HepG2 (cell line): ENCODE data around the gene CYSTM1. TPM values are rescaled to one million over a fixed set of nuclear protein-coding genes. Genes with fewer than 3 reads are reported as not detected.

Source experiments
- CTCF ChIP-seq: sonication (generic); formaldehyde crosslinking; IDR thresholded peaks from 2 replicates; pipeline ENCODE4 v1.5.0; 2020; ENCODE audit warnings: mild to moderate bottlenecking, missing genetic modification reagents, moderate library complexity
- IRF2 ChIP-seq: IDR thresholded peaks from 2 replicates; pipeline ENCODE4 v1.6.1; 2018; ENCODE audit warnings: missing genetic modification reagents, missing compliant biosample characterization
- KLF16 ChIP-seq, 2 experiments: sonication (generic) in 1 of 2; formaldehyde crosslinking in 1 of 2; IDR thresholded peaks; 2 replicates each; pipeline versions ENCODE4 v1.6.1 to v1.8.0; 2016 to 2023; ENCODE audit warnings: missing genetic modification reagents in 2 of 2, missing compliant biosample characterization in 1 of 2
- KMT2A ChIP-seq: sonication (generic); formaldehyde crosslinking; IDR thresholded peaks from 2 replicates; pipeline ENCODE4 v1.4.0; 2020; ENCODE audit warnings: missing genetic modification reagents
- MAX ChIP-seq: IDR thresholded peaks from 2 replicates; pipeline ENCODE4 v1.6.1; 2012; ENCODE audit warnings: inconsistent platforms
- MLX ChIP-seq: IDR thresholded peaks from 2 replicates; pipeline ENCODE4 v1.6.1; 2016
- NCOA2 ChIP-seq: sonication (generic); formaldehyde crosslinking; IDR thresholded peaks from 2 replicates; pipeline ENCODE4 v1.8.0; 2022; ENCODE audit warnings: inconsistent platforms
- PATZ1 ChIP-seq: sonication (generic); formaldehyde crosslinking; IDR thresholded peaks from 2 replicates; pipeline ENCODE4 v1.4.0; 2020; ENCODE audit warnings: missing genetic modification reagents
- PBX2 ChIP-seq: IDR thresholded peaks from 2 replicates; pipeline ENCODE4 v1.6.1; 2016; ENCODE audit warnings: control low read depth
- PHF5A ChIP-seq: IDR thresholded peaks from one replicate; pipeline ENCODE4 v1.6.1; 2018; ENCODE audit warnings: low read depth, missing genetic modification reagents; ENCODE audit not compliant: unreplicated experiment
- RAD21 ChIP-seq: fragments of 450-650 bp; formaldehyde crosslinking; IDR thresholded peaks from 2 replicates; pipeline ENCODE4 v1.5.0; 2020; ENCODE audit warnings: mild to moderate bottlenecking
- SAP130 ChIP-seq: IDR thresholded peaks from 2 replicates; pipeline ENCODE4 v1.6.1; 2016; ENCODE audit warnings: low read depth
- TBX2 ChIP-seq: sonication (generic); formaldehyde crosslinking; IDR thresholded peaks from 2 replicates; pipeline ENCODE4 v1.5.0; 2020; ENCODE audit warnings: missing genetic modification reagents, mild to moderate bottlenecking, borderline replicate concordance
- THRA ChIP-seq: sonication (generic); formaldehyde crosslinking; IDR thresholded peaks from 2 replicates; pipeline ENCODE4 v1.4.0; 2020; ENCODE audit warnings: missing genetic modification reagents, borderline replicate concordance
- ZEB1 ChIP-seq: IDR thresholded peaks from 2 replicates; pipeline ENCODE4 v1.6.1; 2012; ENCODE audit warnings: mild to moderate bottlenecking, low read depth, inconsistent platforms; ENCODE audit not compliant: insufficient replicate concordance
- ZFP62 ChIP-seq: sonication (generic); formaldehyde crosslinking; IDR thresholded peaks from 2 replicates; pipeline ENCODE4 v1.4.0; 2020; ENCODE audit warnings: missing genetic modification reagents
- ZFP91 ChIP-seq: sonication (generic); formaldehyde crosslinking; IDR thresholded peaks from 2 replicates; pipeline ENCODE4 v1.9.0; 2022; ENCODE audit warnings: missing genetic modification reagents, mild to moderate bottlenecking, borderline replicate concordance
- ZIK1 ChIP-seq: sonication (generic); formaldehyde crosslinking; IDR thresholded peaks from 2 replicates; pipeline ENCODE4 v1.5.0; 2020; ENCODE audit warnings: mild to moderate bottlenecking, low read depth, missing genetic modification reagents, borderline replicate concordance
- ZNF33B ChIP-seq: sonication (generic); formaldehyde crosslinking; IDR thresholded peaks from 2 replicates; pipeline ENCODE4 v1.5.1; 2020; ENCODE audit warnings: mild to moderate bottlenecking, missing genetic modification reagents
- ZNF563 ChIP-seq: sonication (generic); formaldehyde crosslinking; IDR thresholded peaks from 2 replicates; pipeline ENCODE4 v1.8.0; 2022; ENCODE audit warnings: mild to moderate bottlenecking, moderate library complexity, missing genetic modification reagents
- ZNF724P ChIP-seq: sonication (generic); formaldehyde crosslinking; IDR thresholded peaks from 2 replicates; pipeline ENCODE4 v1.8.0; 2022; ENCODE audit warnings: missing genetic modification reagents, borderline replicate concordance
- polyA plus RNA-seq, 8 experiments: library from polyadenylated mRNA; depleted of rRNA in 3 of 8; stranded (reverse) in 7 of 8; unstranded in 1 of 8; fragments of >200 nt; fragmentation: Illumina TruSeq in 4 of 8; extraction: Trizol in 4 of 8; gene quantifications; 2 replicates each; pipeline versions ENCODE4 v1.2.1 to v1.2.3, GENCODE V29; 2011 to 2016; ENCODE audit warnings: low read depth in 4 of 8, missing spikeins in 1 of 8, mixed read lengths in 1 of 8; ENCODE audit not compliant: insufficient read depth in 1 of 8
- total RNA-seq, 5 experiments: library from RNA; depleted of rRNA; stranded (reverse); fragments of >200 nt; fragmentation: Illumina TruSeq; extraction: Trizol; gene quantifications; 2 replicates each; pipeline ENCODE4 v1.2.3, GENCODE V29; 2016; ENCODE audit warnings: low read depth in 1 of 5

Gene CYSTM1
- total and polyA plus RNA-seq, 2 of the 13 experiments (the other 11 are each of a cell fraction or from before 2014, with no cell fraction given): 40.0 to 73.4 TPM

GRCh38 chr5:140244525-140245025 is 69.6 kb downstream of the CYSTM1 start (continued):
- TF ChIP-seq PBX2: 0 out of 2 replicates have a peak, but pooled peaks have one; percentile 28
- peak; percentile 36; the same call in 1 of the 2 replicates for TF ChIP-seq MAX
- peak; percentile 33; the same call in 1 of the 2 replicates for TF ChIP-seq PATZ1
- TF ChIP-seq ZIK1 (CRISPR knock-in tag): 0 out of 2 replicates have a peak, but pooled peaks have one; percentile 38
- peak; percentile 22; the same call in 1 of the 2 replicates for TF ChIP-seq TBX2 (CRISPR knock-in tag)
- TF ChIP-seq ZNF563 (CRISPR knock-in tag): 0 out of 2 replicates have a peak, but pooled peaks have one; percentile 24
- peak; percentile 97 for TF ChIP-seq RAD21 (CRISPR knock-in tag)
- TF ChIP-seq ZFP62 (CRISPR knock-in tag): no peak
- no peak for TF ChIP-seq ZNF724P
- TF ChIP-seq CTCF (CRISPR knock-in tag): peak; percentile 93
- TF ChIP-seq ZFP91 (CRISPR knock-in tag): peak; percentile 52
- TF ChIP-seq MLX (CRISPR knock-in tag): no peak
- TF ChIP-seq KLF16 (CRISPR knock-in tag; IDR thresholded peaks at IDR 0.05): 0 out of 4 replicates have a peak, but pooled peaks of 1 of the 2 experiments have one; percentile 45
- TF ChIP-seq ZEB1: no peak
- 0 out of 2 replicates have a peak, but pooled peaks have one; percentile 35 for TF ChIP-seq KMT2A (CRISPR knock-in tag)
- 0 out of 2 replicates have a peak, but pooled peaks have one; percentile 14 for TF ChIP-seq NCOA2 (CRISPR knock-in tag)
- peak; percentile 63 for TF ChIP-seq SAP130 (CRISPR knock-in tag)
- TF ChIP-seq THRA (CRISPR knock-in tag): peak; percentile 36; the same call in 1 of the 2 replicates
- TF ChIP-seq PHF5A (CRISPR knock-in tag): peak; percentile 39
- TF ChIP-seq ZNF33B (CRISPR knock-in tag): no peak
- 0 out of 2 replicates have a peak, but pooled peaks have one; percentile 25 for TF ChIP-seq IRF2 (CRISPR knock-in tag)
